ENCODE data around the gene TBX15.
"Not testable (repeated sequence)": the region's sequence is repeated elsewhere in the genome, so short reads cannot be mapped to it uniquely, and the experiment has no call there.

Gene TBX15

DNA sequence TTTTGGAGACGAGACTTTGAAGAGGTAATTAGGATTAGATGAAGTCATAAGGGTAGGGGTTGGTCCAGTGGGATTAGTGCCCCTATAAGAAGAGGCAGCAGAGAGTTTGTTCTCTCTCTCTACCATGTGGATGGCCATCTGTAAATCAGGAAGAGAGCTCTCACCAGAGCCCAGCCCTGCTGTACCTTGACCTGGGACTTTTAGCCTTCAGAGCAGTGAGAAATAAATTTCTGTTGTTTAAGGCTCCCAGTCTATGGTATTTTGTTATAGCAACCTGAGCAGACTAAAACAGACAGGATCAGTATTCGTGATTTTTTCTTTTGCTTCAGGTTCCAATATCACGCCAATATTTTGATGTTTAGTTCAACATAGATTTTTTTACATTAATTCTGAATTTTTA is 30.0 kb downstream of the TBX15 start:
- Histone ChIP-seq H2AFZ (ENCODE audit: low read length) (no peak overlapping the region), H3K23ac (ENCODE audit: low read depth, low read length, poor library complexity) (no peak overlapping the region), H2BK12ac (ENCODE audit: low read length) (no peak overlapping the region), H3K4me1 (ENCODE audit: control insufficient read depth in 2 of 2, insufficient read depth in 1 of 2, low read depth in 1 of 2, low read length in 2 of 2) (no peaks in the 10 kb centered on the region), H3K27me3 (ENCODE audit: control insufficient read depth in 3 of 3, insufficient read depth in 3 of 3, low read depth in 1 of 3, low read length in 3 of 3) (no peaks in the 10 kb centered on the region), H3K36me3 (replicated peaks in 1 of 2; ENCODE audit: control insufficient read depth in 2 of 2, insufficient read depth in 2 of 2, low read length in 2 of 2) (no peaks in the 10 kb centered on the region), H4K8ac (ENCODE audit: low read depth, low read length) (no peak overlapping the region), H4K91ac (ENCODE audit: low read depth, low read length, poor library complexity) (no peak overlapping the region), H3K4me2 (ENCODE audit: insufficient read depth, low read length, poor library complexity, severe bottlenecking) (no peak overlapping the region), H3K18ac (ENCODE audit: low read length) (no peak overlapping the region), H3K79me1 (ENCODE audit: low read depth, low read length) (no peaks in the 10 kb centered on the region), H3K9ac (ENCODE audit: low read depth, low read length, poor library complexity) (no peak overlapping the region), H3K27ac (replicated peaks; ENCODE audit: low read length) (no peak overlapping the region), H2BK5ac (ENCODE audit: low read length) (no peak overlapping the region), H3K4ac (ENCODE audit: low read length) (no peak overlapping the region), H3K9me3 (replicated peaks in 1 of 2; ENCODE audit: control insufficient read depth in 2 of 2, insufficient read depth in 1 of 2, low read depth in 1 of 2, low read length in 2 of 2) (no peaks in the 10 kb centered on the region), H3K4me3 (ENCODE audit: low read length in 2 of 2) (no peak overlapping the region), H2BK120ac (ENCODE audit: low read depth, low read length) (no peak overlapping the region), H2BK15ac (ENCODE audit: low read length) (no peak overlapping the region), H2AK5ac (ENCODE audit: low read depth, low read length) (no peak overlapping the region), H3K14ac (ENCODE audit: low read length) (no peak overlapping the region)
- no CpG with 5 or more reads among the region's 3 CpGs for WGBS, 2 donors (ENCODE audit: extremely low coverage in 2 of 2, insufficient read length in 2 of 2, insufficient replicate concordance in 1 of 2)
- DNase-seq (ENCODE audit: low spot score) = no peak

GRCh38 chr1:118957579-118957978 is 30.6 kb downstream of the TBX15 start:
- not testable (repeated sequence) for H2BK15ac ChIP-seq (ENCODE audit: low read length); H3K4ac ChIP-seq (ENCODE audit: low read length); H3K9me3 ChIP-seq (replicated peaks in 1 of 2; ENCODE audit: control insufficient read depth in 2 of 2, insufficient read depth in 1 of 2, low read depth in 1 of 2, low read length in 2 of 2); H2BK120ac ChIP-seq (ENCODE audit: low read depth, low read length); H3K18ac ChIP-seq (ENCODE audit: low read length); H3K9ac ChIP-seq (ENCODE audit: low read depth, low read length, poor library complexity); H2BK12ac ChIP-seq (ENCODE audit: low read length); H2AK5ac ChIP-seq (ENCODE audit: low read depth, low read length); H3K36me3 ChIP-seq (replicated peaks in 1 of 2; ENCODE audit: control insufficient read depth in 2 of 2, insufficient read depth in 2 of 2, low read length in 2 of 2); H3K23ac ChIP-seq (ENCODE audit: low read depth, low read length, poor library complexity); H2AFZ ChIP-seq (ENCODE audit: low read length); H3K14ac ChIP-seq (ENCODE audit: low read length); DNase-seq (ENCODE audit: low spot score); H3K27me3 ChIP-seq (ENCODE audit: control insufficient read depth in 3 of 3, insufficient read depth in 3 of 3, low read depth in 1 of 3, low read length in 3 of 3); H3K79me1 ChIP-seq (ENCODE audit: low read depth, low read length); H4K8ac ChIP-seq (ENCODE audit: low read depth, low read length); H3K4me2 ChIP-seq (ENCODE audit: insufficient read depth, low read length, poor library complexity, severe bottlenecking); H3K4me3 ChIP-seq (ENCODE audit: low read length in 2 of 2); H2BK5ac ChIP-seq (ENCODE audit: low read length); H4K91ac ChIP-seq (ENCODE audit: low read depth, low read length, poor library complexity); H3K4me1 ChIP-seq (ENCODE audit: control insufficient read depth in 2 of 2, insufficient read depth in 1 of 2, low read depth in 1 of 2, low read length in 2 of 2); H3K27ac ChIP-seq (replicated peaks; ENCODE audit: low read length)
- no CpG with 5 or more reads among the region's 7 CpGs for WGBS, 2 donors (ENCODE audit: extremely low coverage in 2 of 2, insufficient read length in 2 of 2, insufficient replicate concordance in 1 of 2)

- Histone ChIP-seq H4K8ac (ENCODE audit: low read depth, low read length) (no peak overlapping the region), H3K4me3 (ENCODE audit: low read length in 2 of 2) (no peak overlapping the region), H3K79me1 (ENCODE audit: low read depth, low read length) (no peaks in the 10 kb centered on the region), H2AFZ (ENCODE audit: low read length) (no peak overlapping the region), H3K27ac (replicated peaks; ENCODE audit: low read length) (no peak overlapping the region), H3K27me3 (ENCODE audit: control insufficient read depth in 3 of 3, insufficient read depth in 3 of 3, low read depth in 1 of 3, low read length in 3 of 3) (no peaks in the 10 kb centered on the region), H3K36me3 (replicated peaks in 1 of 2; ENCODE audit: control insufficient read depth in 2 of 2, insufficient read depth in 2 of 2, low read length in 2 of 2) (no peaks in the 10 kb centered on the region), H2AK5ac (ENCODE audit: low read depth, low read length) (no peak overlapping the region), H3K4me1 (ENCODE audit: control insufficient read depth in 2 of 2, insufficient read depth in 1 of 2, low read depth in 1 of 2, low read length in 2 of 2) (no peaks in the 10 kb centered on the region), H3K14ac (ENCODE audit: low read length) (no peak overlapping the region), H3K9me3 (replicated peaks in 1 of 2; ENCODE audit: control insufficient read depth in 2 of 2, insufficient read depth in 1 of 2, low read depth in 1 of 2, low read length in 2 of 2) (no peaks in the 10 kb centered on the region), H3K4ac (ENCODE audit: low read length) (no peak overlapping the region), H3K9ac (ENCODE audit: low read depth, low read length, poor library complexity) (no peak overlapping the region), H3K18ac (ENCODE audit: low read length) (no peak overlapping the region), H2BK5ac (ENCODE audit: low read length) (no peak overlapping the region), H2BK12ac (ENCODE audit: low read length) (no peak overlapping the region), H2BK15ac (ENCODE audit: low read length) (no peak overlapping the region), H3K23ac (ENCODE audit: low read depth, low read length, poor library complexity) (no peak overlapping the region), H2BK120ac (ENCODE audit: low read depth, low read length) (no peak overlapping the region), H3K4me2 (ENCODE audit: insufficient read depth, low read length, poor library complexity, severe bottlenecking) (no peak overlapping the region), H4K91ac (ENCODE audit: low read depth, low read length, poor library complexity) (no peak overlapping the region)
- DNase-seq (ENCODE audit: low spot score) = no peak
- no CpG with 5 or more reads among the region's 3 CpGs for WGBS, 2 donors (ENCODE audit: extremely low coverage in 2 of 2, insufficient read length in 2 of 2, insufficient replicate concordance in 1 of 2)
These were observed 33.7 kb downstream of the TBX15 start for GRCh38 chr1:118954301-118954905.

- Histone ChIP-seq H2BK5ac (ENCODE audit: low read length) (no peak overlapping the region), H3K9me3 (replicated peaks in 1 of 2; ENCODE audit: control insufficient read depth in 2 of 2, insufficient read depth in 1 of 2, low read depth in 1 of 2, low read length in 2 of 2) (no peaks in the 10 kb centered on the region), H2AK5ac (ENCODE audit: low read depth, low read length) (no peak overlapping the region), H2AFZ (ENCODE audit: low read length) (no peak overlapping the region), H3K79me1 (ENCODE audit: low read depth, low read length) (no peaks in the 10 kb centered on the region), H3K18ac (ENCODE audit: low read length) (no peak overlapping the region), H3K14ac (ENCODE audit: low read length) (no peak overlapping the region), H3K27me3 (ENCODE audit: control insufficient read depth in 3 of 3, insufficient read depth in 3 of 3, low read depth in 1 of 3, low read length in 3 of 3) (no peaks in the 10 kb centered on the region), H3K4ac (ENCODE audit: low read length) (no peak overlapping the region), H3K27ac (replicated peaks; ENCODE audit: low read length) (no peak overlapping the region), H3K4me3 (ENCODE audit: low read length in 2 of 2) (no peak overlapping the region), H3K4me1 (ENCODE audit: control insufficient read depth in 2 of 2, insufficient read depth in 1 of 2, low read depth in 1 of 2, low read length in 2 of 2) (no peaks in the 10 kb centered on the region), H3K4me2 (ENCODE audit: insufficient read depth, low read length, poor library complexity, severe bottlenecking) (no peak overlapping the region), H3K9ac (ENCODE audit: low read depth, low read length, poor library complexity) (no peak overlapping the region), H2BK120ac (ENCODE audit: low read depth, low read length) (no peak overlapping the region), H3K36me3 (replicated peaks in 1 of 2; ENCODE audit: control insufficient read depth in 2 of 2, insufficient read depth in 2 of 2, low read length in 2 of 2) (no peaks in the 10 kb centered on the region), H4K8ac (ENCODE audit: low read depth, low read length) (no peak overlapping the region), H3K23ac (ENCODE audit: low read depth, low read length, poor library complexity) (no peak overlapping the region), H4K91ac (ENCODE audit: low read depth, low read length, poor library complexity) (no peak overlapping the region), H2BK15ac (ENCODE audit: low read length) (no peak overlapping the region), H2BK12ac (ENCODE audit: low read length) (no peak overlapping the region)
- WGBS, 2 donors (ENCODE audit: extremely low coverage in 2 of 2, insufficient read length in 2 of 2, insufficient replicate concordance in 1 of 2) = no CpG with 5 or more reads among the region's 2 CpGs
- no peak for DNase-seq (ENCODE audit: low spot score)
These were observed 36.7 kb downstream of the TBX15 start for GRCh38 chr1:118951270-118951936.

Data from neuronal stem cell (in vitro differentiated cells).